ENCODE measurements around the gene PIN4.
"Not testable (repeated sequence)": the region's sequence is repeated elsewhere in the genome, so short reads cannot be mapped to it uniquely, and the experiment has no call there.

PIN4 gene

GRCh38 chrX:72165551-72165950, 16.0 kb upstream of the PIN4 start:
- no peak overlapping the region for H3K4me3 Mint-ChIP-seq

DNA sequence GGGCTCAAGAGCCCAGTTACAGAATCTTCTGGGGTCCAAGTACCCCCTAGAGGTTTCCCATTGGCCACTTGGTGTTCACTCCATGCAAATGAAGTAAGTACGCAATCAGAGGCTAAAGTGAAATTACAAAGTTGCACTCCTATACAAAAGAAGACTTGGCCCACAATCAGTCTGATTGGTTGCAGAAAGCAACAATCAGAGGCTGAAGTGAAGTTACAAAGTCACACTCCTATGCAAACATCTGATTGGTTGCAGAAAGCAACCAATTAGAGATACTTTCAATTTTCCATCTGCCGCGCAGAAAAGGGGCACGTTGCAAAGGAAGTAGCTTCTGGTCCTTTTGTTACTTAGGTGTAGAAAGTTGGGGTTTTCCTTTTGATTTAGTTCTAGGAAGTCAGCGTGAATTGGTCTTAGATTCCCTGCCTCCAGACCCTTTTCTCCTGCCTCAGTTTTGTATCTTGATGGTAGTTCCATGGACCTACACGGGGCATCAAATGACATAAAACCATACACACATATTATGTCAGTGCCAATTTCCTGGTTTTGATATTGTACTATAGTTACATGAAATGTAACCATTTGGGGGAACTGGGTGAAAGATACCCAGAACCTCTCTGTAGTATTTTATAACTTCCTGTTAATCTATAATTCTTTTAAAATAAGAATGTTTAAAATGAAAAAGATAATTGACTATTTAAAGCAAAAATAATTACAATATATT, 12.4 kb upstream of the PIN4 start:
- no peak for DNase-seq
- Mint-ChIP-seq H3K4me3 (peak overlapping the region; percentile 14 to 32), H3K27me3 (no peaks in the 10 kb centered on the region), H3K36me3 (no peaks in the 10 kb centered on the region), H3K9me3 (no peaks in the 10 kb centered on the region), H3K27ac (no peak overlapping the region), H3K4me1 (no peaks in the 10 kb centered on the region)
- peak; percentile 42 to 68 for ATAC-seq (replicated peaks)

More at GRCh38 chrX:72165551-72165950, 16.0 kb upstream of the PIN4 start:
- Mint-ChIP-seq H3K27ac (no peak overlapping the region), H3K9me3 (no peaks in the 10 kb centered on the region), H3K4me1 (no peaks in the 10 kb centered on the region), H3K36me3 (no peaks in the 10 kb centered on the region), H3K27me3 (peaks cover 0 to 6% of the 10 kb centered on the region in 2 donors)
- DNase-seq, result no peak
- no peak for ATAC-seq (replicated peaks)

DNA sequence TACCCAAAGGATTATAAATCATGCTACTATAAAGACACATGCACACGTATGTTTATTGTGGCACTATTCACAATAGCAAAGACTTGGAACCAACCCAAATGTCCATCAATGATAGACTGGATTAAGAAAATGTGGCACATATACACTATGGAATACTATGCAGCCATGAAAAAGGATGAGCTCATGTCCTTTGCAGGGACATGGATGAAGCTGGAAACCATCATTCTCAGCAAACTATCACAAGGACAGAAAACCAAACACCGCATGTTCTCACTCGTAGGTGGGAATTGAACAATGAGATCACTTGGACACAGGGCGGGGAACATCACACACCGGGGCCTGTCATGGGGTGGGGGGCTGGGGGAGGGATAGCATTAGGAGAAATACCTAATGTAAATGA, 5.3 kb upstream of the PIN4 start:
- not testable (repeated sequence) for ATAC-seq (replicated peaks); H3K27me3 Mint-ChIP-seq; H3K9me3 Mint-ChIP-seq; H3K4me3 Mint-ChIP-seq; H3K36me3 Mint-ChIP-seq; H3K27ac Mint-ChIP-seq; H3K4me1 Mint-ChIP-seq; DNase-seq

DNA sequence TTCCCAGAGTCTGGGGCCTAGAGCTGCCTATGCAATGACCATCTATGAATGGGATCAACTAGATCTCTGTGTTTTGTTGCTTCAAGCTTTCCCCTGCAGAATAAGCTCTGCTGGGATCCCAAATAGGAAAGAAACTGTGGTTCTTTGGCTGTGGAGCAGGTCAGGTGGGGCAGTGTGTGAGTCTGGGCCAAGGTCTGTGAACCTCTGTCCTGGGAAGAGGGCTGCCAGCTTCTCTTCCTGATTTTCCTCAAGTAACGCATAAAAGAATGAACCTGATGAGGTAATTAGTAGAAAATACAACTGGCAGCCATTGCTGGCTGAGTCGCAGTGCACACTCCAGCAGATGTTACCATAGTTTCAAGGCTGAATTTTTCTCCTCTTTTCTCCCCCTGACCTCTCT, 4.6 kb upstream of the PIN4 start:
- H3K27ac Mint-ChIP-seq, result no peak overlapping the region
- H3K4me3 Mint-ChIP-seq, result no peak overlapping the region
- no peaks in the 10 kb centered on the region for H3K9me3 Mint-ChIP-seq
- DNase-seq (no peak), ATAC-seq (replicated peaks) (no peak)
- H3K4me1 Mint-ChIP-seq, result no peaks in the 10 kb centered on the region
- no peaks in the 10 kb centered on the region for H3K36me3 Mint-ChIP-seq
- H3K27me3 Mint-ChIP-seq, result no peaks in the 10 kb centered on the region

- Mint-ChIP-seq H3K9me3 (no peaks in the 10 kb centered on the region), H3K36me3 (peaks cover 0 to 4% of the 10 kb centered on the region in 2 donors), H3K4me3 (no peak overlapping the region), H3K4me1 (peaks cover 0 to 3% of the 10 kb centered on the region in 2 donors), H3K27ac (no peak overlapping the region), H3K27me3 (no peaks in the 10 kb centered on the region)
- no peak for ATAC-seq (replicated peaks)
- DNase-seq, result no peak
These were observed 1.0 kb upstream of the PIN4 start for GRCh38 chrX:72180539-72180938.

DNA sequence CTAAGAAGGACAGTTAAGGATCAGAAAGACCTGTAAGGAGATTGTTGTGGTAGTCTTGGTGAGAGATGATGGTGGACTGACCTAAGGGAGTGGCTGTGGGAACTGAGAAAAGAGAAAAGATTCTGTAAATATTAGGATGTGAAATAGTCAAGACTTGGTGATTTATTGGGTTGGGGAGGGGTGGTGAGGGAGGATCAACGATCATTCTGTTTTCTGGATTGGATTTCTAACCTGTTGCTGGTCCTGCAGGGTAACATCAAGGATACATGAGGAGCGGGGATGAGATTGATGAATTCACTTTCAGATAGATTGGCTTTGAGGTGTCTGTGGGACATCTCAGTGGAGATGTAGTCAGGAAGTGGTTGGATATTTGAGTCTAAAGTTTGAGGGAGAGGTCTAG, 1.4 kb downstream of the PIN4 start:
- peaks cover 0 to 4% of the 10 kb centered on the region in 2 donors for H3K36me3 Mint-ChIP-seq
- no peaks in the 10 kb centered on the region for H3K9me3 Mint-ChIP-seq
- DNase-seq (no peak), ATAC-seq (replicated peaks) (no peak)
- H3K4me3 Mint-ChIP-seq, result no peak overlapping the region
- H3K27me3 Mint-ChIP-seq, result no peaks in the 10 kb centered on the region
- no peak overlapping the region for H3K27ac Mint-ChIP-seq
- peaks cover 0 to 3% of the 10 kb centered on the region in 2 donors for H3K4me1 Mint-ChIP-seq

DNA sequence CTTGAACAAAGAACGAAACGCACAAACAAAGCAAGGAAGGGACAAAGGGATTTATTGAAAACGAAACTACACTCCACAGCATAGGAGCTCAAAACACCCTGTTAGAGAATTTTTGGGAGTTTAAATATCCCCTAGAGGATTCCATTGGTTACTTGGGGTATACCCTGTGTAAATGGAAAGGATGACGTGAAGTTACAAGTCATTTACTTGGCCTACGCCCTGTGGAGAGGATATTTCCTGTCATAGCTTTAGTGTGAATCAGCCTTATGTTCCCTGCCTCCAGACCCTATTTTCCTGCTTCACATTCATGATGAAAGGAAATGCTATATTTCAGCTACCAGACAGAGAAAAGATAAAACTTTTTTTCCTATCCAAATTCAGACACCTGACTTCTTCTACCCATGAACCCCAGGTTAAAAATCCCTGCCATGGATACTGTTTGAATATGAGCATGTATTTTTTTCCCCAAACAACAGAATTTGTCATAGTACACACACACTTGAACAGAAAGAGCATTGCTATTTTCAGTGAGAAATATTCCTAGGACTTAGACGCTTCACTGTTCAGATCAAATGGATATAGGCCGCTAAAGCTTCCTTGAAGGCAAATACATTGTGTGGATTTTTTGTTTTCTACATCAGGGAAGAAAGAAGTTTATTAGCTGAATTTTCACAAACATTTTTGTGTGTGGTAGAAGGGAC, 20.4 kb downstream of the PIN4 start:
- H3K36me3 Mint-ChIP-seq, result peaks cover 5 to 23% of the 10 kb centered on the region in 2 donors
- H3K27me3 Mint-ChIP-seq, result no peaks in the 10 kb centered on the region
- H3K4me1 Mint-ChIP-seq, result no peaks in the 10 kb centered on the region
- H3K4me3 Mint-ChIP-seq, result no peak overlapping the region
- H3K9me3 Mint-ChIP-seq, result no peaks in the 10 kb centered on the region
- no peak overlapping the region for H3K27ac Mint-ChIP-seq
- ATAC-seq (replicated peaks), result no peak
- DNase-seq, result no peak

GRCh38 chrX:72202792-72203401, 21.3 kb downstream of the PIN4 start:
- Mint-ChIP-seq H3K27me3 (no peaks in the 10 kb centered on the region), H3K4me1 (no peaks in the 10 kb centered on the region), H3K27ac (no peak overlapping the region), H3K4me3 (no peak overlapping the region), H3K9me3 (no peaks in the 10 kb centered on the region), H3K36me3 (peaks cover 5 to 31% of the 10 kb centered on the region in 2 donors)
- DNase-seq (no peak), ATAC-seq (replicated peaks) (no peak)

- DNase-seq (no peak), ATAC-seq (replicated peaks) (no peak)
- H3K27me3 Mint-ChIP-seq, result no peaks in the 10 kb centered on the region
- no peak overlapping the region for H3K4me3 Mint-ChIP-seq
- H3K9me3 Mint-ChIP-seq, result no peaks in the 10 kb centered on the region
- peaks cover 3 to 31% of the 10 kb centered on the region in 2 donors for H3K36me3 Mint-ChIP-seq
- H3K4me1 Mint-ChIP-seq, result no peaks in the 10 kb centered on the region
- no peak overlapping the region for H3K27ac Mint-ChIP-seq
These were observed 21.9 kb downstream of the PIN4 start for GRCh38 chrX:72203421-72203820.

DNA sequence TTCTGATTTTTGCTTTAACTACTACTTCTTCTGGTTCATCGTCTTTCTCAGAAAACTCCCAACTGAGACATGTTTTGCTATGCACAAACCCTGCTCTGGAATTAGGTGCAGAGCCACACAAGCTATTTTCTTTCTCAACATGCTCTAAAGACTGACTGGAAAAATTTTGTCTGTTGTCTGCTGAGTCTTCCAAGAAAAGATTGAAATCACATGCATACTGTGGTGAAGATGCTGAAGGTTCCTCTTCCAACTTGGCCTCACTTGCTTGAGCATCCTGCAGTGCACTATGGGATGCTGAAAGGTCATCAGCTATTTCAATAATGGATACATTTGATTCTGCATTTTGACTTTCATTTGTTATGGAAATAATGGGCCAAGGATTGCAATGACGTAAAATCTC, 24.1 kb downstream of the PIN4 start:
- H3K4me1 Mint-ChIP-seq, result no peaks in the 10 kb centered on the region
- no peak for ATAC-seq (replicated peaks)

GRCh38 chrX:72207366-72207765, 25.8 kb downstream of the PIN4 start:
- Mint-ChIP-seq H3K9me3 (no peaks in the 10 kb centered on the region), H3K27ac (no peak overlapping the region), H3K4me3 (no peak overlapping the region), H3K36me3 (peaks cover 8 to 41% of the 10 kb centered on the region in 2 donors), H3K4me1 (no peaks in the 10 kb centered on the region), H3K27me3 (no peaks in the 10 kb centered on the region)
- ATAC-seq (replicated peaks) (no peak), DNase-seq (no peak)

More for the DNA sequence above, 24.1 kb downstream of the PIN4 start:
- Mint-ChIP-seq H3K9me3 (no peaks in the 10 kb centered on the region), H3K27me3 (no peaks in the 10 kb centered on the region), H3K36me3 (peaks cover 8 to 36% of the 10 kb centered on the region in 2 donors), H3K27ac (no peak overlapping the region), H3K4me3 (no peak overlapping the region)
- no peak for DNase-seq

DNA sequence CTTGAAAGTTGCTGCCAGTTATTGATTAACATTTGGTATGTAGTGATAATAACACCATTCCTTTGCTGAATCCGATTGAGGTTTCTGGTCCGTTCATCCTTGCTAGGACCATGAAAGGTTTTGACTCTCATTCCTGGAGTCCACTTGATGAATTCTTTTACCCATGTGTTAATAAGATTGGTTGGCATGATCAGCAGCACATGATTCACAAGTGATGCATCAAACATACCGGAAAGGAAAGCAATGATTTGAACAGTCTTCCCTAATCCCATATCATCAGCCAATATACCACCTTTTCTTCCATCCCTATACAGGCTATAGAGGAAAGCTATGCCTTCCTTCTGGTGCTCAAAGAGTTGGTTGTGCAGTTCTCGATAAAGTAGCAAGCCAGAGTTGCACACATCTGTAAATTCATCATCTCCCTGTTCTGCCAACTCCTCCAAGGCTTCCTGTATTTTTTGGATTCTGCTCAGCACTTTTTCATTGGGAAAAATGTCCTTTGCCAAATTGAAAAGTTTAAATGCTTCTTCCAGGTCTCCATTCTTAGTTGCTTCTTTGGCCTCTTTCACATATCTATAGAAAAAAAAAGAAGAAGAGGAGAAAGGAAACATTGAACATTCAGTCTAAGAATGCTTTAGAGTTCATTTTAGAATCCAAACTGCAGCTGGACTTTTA, 26.7 kb downstream of the PIN4 start:
- H3K4me1 Mint-ChIP-seq, result no peaks in the 10 kb centered on the region
- DNase-seq (no peak), ATAC-seq (replicated peaks) (no peak)
- no peaks in the 10 kb centered on the region for H3K9me3 Mint-ChIP-seq
- no peaks in the 10 kb centered on the region for H3K27me3 Mint-ChIP-seq
- no peak overlapping the region for H3K27ac Mint-ChIP-seq
- H3K36me3 Mint-ChIP-seq, result peaks cover 8 to 41% of the 10 kb centered on the region in 2 donors
- H3K4me3 Mint-ChIP-seq, result no peak overlapping the region

DNA sequence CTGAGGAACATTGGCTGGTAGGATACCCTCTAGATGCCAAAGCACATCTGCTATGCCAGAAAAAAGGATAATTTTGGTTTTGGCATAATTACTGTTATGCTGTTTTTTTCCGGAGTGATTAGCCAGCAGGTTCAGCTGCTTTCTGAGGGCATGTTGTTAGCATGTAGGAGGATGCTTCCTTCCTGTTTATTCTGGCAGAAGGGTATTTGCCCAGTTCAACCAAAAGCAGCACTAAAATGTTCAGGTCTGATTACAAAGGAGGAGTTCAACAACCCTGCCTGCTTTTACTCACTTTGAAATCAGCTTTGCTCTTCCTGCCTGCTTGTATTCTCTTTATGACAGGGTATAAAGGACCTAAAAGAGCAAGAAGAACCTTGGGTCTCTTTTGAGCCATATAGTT, 35.4 kb downstream of the PIN4 start:
- H3K9me3 Mint-ChIP-seq, result no peaks in the 10 kb centered on the region
- H3K27ac Mint-ChIP-seq, result no peak overlapping the region
- H3K36me3 Mint-ChIP-seq, result peaks cover 11 to 26% of the 10 kb centered on the region in 2 donors
- H3K4me1 Mint-ChIP-seq, result no peaks in the 10 kb centered on the region
- H3K4me3 Mint-ChIP-seq, result no peak overlapping the region
- ATAC-seq (replicated peaks) (no peak), DNase-seq (no peak)
- H3K27me3 Mint-ChIP-seq, result no peaks in the 10 kb centered on the region

GRCh38 chrX:72220375-72220774, 38.8 kb downstream of the PIN4 start:
- H3K4me3 Mint-ChIP-seq; DNase-seq; H3K27ac Mint-ChIP-seq; H3K9me3 Mint-ChIP-seq; ATAC-seq (replicated peaks); H3K27me3 Mint-ChIP-seq; H3K4me1 Mint-ChIP-seq: not testable (repeated sequence)
- peaks cover 9 to 30% of the 10 kb centered on the region in 2 donors for H3K36me3 Mint-ChIP-seq

Data from stimulated activated naive B cell treated with anti-CD40 and anti-IgM and Interleukin-4, amounts not matched to agents 10 μg/mL and 1 μg/mL and 100 μg/mL, for 72 hours (primary cell).